AG09319 (cell line): ENCODE measurements around the gene HSD11B2.

ENCODE experiments used
- DNase-seq: peaks from one replicate; pipeline ENCODE4 v3.0.0-alpha.2; 2010; ENCODE audit warnings: low read depth; ENCODE audit errors: extremely low read depth
- TF ChIP-seq, protein P1 (sequence below): IDR thresholded peaks from 2 replicates; pipeline ENCODE4 v1.5.1; 2011; ENCODE audit warnings: low read depth, mild to moderate bottlenecking, inconsistent platforms, low read length, moderate library complexity

The HSD11B2 gene

DNA sequence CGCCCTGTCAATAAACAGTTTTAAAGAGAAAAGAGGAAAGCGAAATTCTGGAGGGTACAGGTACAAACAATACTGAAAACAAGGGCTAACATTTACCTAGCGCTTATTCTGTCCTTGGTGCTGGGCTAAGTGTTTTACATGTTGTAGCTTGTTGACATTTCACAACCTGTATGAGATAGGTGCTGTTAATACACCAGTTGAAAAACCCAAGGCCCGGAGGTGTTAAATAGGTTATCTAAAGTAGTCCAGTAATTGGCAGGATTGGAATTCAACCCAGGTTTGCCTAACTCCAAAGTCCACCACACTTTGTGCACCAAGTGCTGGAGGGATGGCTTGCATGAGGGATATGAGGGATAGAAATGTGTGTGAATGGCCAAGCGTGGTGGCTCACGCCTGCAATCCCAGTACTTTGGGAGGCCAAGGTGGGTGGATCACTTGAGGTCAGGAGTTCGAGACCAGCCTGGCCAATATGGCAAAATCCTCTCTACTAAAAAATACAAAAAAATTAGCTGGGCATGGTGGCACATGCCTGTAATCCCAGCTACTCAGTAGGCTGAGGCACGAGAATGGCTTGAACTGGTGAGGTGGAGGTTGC lies 47.1 kb downstream of the HSD11B2 start:
- TF ChIP-seq, protein P1, sequence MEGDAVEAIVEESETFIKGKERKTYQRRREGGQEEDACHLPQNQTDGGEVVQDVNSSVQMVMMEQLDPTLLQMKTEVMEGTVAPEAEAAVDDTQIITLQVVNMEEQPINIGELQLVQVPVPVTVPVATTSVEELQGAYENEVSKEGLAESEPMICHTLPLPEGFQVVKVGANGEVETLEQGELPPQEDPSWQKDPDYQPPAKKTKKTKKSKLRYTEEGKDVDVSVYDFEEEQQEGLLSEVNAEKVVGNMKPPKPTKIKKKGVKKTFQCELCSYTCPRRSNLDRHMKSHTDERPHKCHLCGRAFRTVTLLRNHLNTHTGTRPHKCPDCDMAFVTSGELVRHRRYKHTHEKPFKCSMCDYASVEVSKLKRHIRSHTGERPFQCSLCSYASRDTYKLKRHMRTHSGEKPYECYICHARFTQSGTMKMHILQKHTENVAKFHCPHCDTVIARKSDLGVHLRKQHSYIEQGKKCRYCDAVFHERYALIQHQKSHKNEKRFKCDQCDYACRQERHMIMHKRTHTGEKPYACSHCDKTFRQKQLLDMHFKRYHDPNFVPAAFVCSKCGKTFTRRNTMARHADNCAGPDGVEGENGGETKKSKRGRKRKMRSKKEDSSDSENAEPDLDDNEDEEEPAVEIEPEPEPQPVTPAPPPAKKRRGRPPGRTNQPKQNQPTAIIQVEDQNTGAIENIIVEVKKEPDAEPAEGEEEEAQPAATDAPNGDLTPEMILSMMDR = no peak

DNA sequence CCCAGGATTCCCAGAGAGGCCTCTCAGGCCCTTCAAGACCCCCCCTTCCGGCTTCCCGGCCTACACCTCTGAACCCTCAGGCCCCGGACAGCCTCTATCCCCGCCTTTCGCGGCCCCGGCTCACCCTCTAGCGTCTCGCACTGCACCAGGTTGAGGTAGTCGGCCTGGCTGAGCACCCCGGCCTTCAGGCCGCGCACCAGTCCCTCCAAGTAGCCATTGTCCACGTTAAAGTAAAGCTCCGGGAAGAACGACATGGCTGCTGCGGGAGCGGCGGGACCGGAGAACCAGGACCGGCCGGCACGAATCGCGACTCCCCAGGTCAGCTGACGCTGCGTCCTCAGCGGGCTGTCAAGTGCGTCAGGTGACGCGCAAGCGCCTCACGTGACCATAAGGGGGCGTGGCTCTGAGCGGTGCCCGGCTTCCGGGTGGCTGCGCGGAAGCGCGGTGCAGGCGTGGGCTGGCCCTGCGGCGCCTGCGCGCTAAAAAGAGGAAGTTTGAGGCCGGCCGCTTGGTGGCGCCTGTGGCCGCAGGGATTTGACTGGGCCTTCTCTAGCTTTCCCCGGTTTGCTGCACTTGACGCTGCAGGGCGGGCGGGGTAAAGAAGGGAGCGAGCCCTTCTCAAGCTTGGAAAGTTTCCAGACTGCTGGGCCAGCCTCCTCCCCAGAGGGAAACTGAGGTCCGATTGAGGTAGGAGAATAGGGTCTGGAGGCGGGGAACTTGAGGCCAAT lies 50.1 kb downstream of the HSD11B2 start, which contains the start of gene ATP6V0D1:
ATP6V0D1 (minus strand) TSS at position 325 of the 728 bp plus-strand sequence; CDS start at position 254, 71 bp downstream.
- TF ChIP-seq, protein P1 = peak; percentile 85
- DNase-seq = peak; percentile 95

More for the DNA sequence above, 47.1 kb downstream of the HSD11B2 start:
- DNase-seq = no peak

DNA sequence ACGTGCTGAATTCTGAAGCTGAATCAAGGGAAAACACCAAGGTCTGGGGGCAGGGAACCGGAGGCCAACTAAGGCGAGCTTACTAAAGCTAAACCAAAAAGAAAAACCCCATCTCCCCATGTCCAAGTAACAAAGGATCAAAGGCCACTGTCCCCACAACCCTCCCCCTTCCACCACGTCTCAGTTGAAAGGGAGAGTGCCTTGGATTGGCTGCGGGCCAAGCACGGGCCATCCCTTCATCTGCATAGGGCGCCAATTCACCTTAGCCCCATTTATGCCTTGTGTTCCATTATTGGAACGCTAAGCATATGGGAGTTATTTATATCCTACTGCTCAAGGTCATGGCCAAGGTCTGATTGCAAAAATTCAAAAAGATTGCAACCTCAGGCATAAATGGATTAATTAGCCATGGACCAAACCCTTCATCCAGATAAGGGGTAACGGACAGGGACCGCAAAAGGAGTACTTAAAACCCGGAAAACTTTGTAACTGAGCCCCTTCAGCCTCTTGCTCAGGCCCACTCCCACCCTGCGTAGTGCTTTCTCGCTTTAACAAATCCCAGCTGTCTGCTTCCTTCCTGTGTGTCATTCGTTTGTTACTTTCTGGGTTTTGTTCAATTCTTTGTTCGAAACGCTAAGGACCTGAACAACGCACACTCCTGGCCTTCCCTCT lies 50.8 kb downstream of the HSD11B2 start:
- TF ChIP-seq, protein P1 = no peak
- no peak for DNase-seq

DNA sequence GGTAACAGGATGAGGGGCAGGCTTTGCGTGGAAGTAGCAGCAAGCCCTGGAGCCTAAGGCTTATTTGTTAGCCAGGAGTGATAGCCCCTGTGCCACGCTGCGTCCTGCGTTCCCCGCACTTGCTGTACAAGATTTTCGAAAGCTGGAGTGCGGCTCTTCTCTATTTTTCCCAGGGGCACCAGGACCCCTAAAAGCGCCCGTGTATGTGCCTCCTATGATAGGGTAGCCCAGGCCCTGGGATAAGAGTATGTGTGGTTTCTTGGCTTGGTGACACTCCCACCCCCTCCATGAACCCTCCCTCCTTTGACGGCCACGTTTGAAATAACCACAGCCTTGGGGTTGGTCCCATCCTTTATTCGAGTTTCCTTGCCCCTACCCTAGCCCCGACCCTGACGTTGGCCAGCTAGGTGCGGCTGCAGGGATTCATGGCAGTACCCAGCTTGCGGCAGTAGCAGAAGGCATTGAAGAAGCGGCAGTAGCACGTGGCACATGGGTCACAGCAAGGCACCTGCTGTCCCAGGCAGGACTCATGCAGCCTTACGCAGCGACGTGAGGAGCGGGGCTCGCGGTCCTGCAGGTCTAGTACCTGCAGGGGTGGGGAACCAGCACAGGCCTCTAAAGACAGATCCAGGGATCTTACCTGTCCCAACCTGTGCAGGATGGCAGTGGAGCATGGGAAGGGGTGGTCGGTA lies 51.5 kb downstream of the HSD11B2 start:
- no peak for DNase-seq
- TF ChIP-seq, protein P1 = no peak

DNA sequence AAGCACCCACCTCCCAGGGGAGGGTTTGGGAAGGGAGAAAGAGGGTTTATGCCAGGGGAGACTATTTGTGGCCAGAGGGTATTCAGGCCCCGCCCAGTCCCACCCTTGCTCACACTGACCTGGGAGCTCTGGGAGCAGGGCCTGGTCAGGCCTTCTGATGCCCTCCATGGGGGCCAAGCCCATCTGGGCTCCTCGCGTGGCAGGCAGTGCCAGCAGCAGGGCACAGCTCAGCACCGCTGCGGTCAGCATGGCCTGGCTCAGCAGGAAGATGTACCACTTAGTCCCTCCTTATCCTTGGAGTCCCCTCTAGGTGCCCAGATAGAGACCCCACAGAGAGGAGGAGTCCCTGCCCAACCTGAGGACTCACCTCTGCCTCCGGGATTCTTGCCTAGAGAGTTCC lies 52.2 kb downstream of the HSD11B2 start, which contains the start of gene AGRP:
AGRP (minus strand) TSS at position 398 of the 400 bp plus-strand sequence; CDS start at position 249, 149 bp downstream.
- TF ChIP-seq, protein P1 = no peak
- DNase-seq = no peak

DNA sequence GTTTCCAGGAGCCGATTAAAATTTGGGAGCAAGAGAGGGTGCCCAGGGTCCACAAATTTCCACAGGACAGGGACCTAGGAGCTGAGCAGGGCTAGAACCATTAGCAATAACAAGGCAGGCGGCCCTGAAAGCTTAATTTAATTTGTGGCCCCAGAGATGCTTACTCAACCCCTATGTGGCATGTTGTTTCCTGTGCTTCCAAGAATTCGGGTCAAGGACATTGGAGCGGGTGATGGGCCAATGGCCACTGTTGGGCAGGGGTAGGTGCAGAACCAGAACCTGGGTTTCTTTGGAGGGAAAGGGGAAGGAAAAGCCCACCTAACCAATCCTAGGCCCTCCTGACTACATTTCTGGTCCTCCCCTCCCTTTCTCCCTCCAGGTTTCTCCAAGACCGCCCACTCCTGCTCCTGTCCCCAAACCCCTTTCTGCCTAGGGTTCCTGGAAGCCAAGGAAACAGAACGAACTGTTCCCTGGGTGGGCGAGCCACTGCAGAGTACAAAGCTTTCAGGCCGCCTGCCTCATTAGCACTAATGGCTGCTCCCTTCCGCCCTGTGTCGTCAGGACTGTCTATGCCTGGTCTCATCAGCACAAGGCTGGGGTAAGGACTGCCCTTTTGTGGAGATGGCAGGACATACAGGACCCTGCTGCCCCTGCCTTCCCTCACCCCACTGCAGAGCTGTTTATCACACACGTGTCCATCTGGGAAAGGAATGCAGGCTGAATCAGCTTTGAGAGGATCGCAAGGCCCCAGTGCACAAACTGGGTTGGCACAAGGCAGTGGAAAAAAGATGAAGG lies 53.0 kb downstream of the HSD11B2 start:
- TF ChIP-seq, protein P1 = no peak

More for the DNA sequence above, 53.0 kb downstream of the HSD11B2 start:
- DNase-seq = no peak
